ENCODE results near the gene SGPL1. TPM values are rescaled to one million over a fixed set of nuclear protein-coding genes. Genes with fewer than 3 reads are reported as not detected.

SGPL1 gene
- total and polyA plus RNA-seq, 2 of the 8 experiments (the other 6 are each of a cell fraction or from before 2014, with no cell fraction given) = 20.5 to 51.6 TPM

DNA sequence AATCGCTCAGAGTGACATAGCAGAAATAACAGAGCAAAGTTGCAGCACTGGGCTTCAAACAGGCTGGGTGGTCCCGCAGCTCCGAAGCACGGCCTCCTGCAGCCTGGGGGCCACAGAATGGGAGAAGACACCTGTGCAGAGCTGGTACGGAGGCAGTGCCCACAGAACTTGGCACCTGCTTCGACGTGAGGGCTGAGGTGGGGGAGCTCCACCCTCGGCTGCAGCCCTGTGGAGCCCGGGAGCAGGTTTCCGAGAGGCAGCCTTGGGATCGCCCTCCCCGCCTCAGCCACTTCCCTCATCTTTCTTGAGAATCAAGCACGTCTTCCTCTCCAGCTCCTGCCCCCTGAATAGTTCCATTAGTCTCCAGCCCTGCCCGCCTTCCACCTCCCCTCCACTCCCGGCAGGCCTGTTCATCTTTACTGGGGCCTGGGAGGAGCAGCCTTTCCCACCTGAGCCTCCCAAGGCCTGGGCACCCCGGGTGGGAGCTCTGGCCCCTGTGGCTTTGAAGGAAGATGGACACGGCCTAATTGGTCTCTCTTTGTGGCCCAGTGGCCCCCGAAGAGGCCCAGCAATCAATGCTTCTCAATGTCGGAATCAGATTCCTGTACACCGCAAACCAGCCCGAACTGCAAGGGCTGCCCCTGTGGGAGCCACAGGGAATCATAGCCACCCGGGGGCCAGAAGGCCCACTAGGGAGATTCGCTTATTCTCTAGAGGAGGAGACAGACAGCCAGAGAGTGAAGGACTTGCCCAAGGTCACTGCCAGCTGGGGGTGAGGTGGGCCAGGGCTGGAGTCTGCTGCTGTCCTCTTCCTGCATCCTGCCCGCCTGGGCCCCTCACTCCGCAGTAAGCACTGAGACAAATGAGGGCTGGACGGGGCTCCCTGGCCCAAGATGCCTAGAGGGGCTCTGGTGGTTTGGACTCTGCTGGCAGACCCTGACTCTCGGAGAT lies 89.6 kb downstream of the SGPL1 start:
- Histone ChIP-seq H3K79me1 (ENCODE audit: low read depth, low read length) (no peaks in the 10 kb centered on the region), H2BK12ac (ENCODE audit: low read depth, low read length) (peak overlapping the region; percentile 50; the same call in 1 of the 2 replicates), H3K9ac (replicated peaks in 1 of 4; ENCODE audit: extremely low read depth in 1 of 4, low read depth in 3 of 4, low read length in 3 of 4) (no peak overlapping the region), H3K4me2 (ENCODE audit: insufficient read depth in 1 of 2, low read depth in 2 of 2, low read length in 2 of 2) (no peak overlapping the region), H3K4ac (replicated peaks; ENCODE audit: insufficient read length, low read depth, low read length) (no peak overlapping the region), H2AK5ac (ENCODE audit: low read depth, low read length) (no peak overlapping the region), H3K23ac (ENCODE audit: insufficient read length) (no peak overlapping the region), H4K8ac (ENCODE audit: extremely low read depth, insufficient read depth, low read length) (no peak overlapping the region), H3K4me3 (ENCODE audit: extremely low read depth in 1 of 4, insufficient read depth in 2 of 4, low read depth in 3 of 4, low read length in 4 of 4) (no peak overlapping the region), H2BK15ac (ENCODE audit: low read length) (no peak overlapping the region), H2BK120ac (replicated peaks; ENCODE audit: low read depth, low read length) (no peak overlapping the region), H3K9me3 (ENCODE audit: insufficient read depth in 2 of 2, low read depth in 1 of 2, low read length in 1 of 2) (no peaks in the 10 kb centered on the region), H3K18ac (ENCODE audit: extremely low read depth, low read length) (no peak overlapping the region), H3K56ac (replicated peaks; ENCODE audit: insufficient read length, low read depth, low read length) (no peak overlapping the region), H3K4me1 (replicated peaks in 1 of 4; ENCODE audit: control insufficient read depth in 3 of 4, insufficient read depth in 4 of 4, low read length in 3 of 4) (no peaks in the 10 kb centered on the region; a peak in 1 of 7 replicates), H3K79me2 (ENCODE audit: control insufficient read depth in 1 of 2, insufficient read depth in 2 of 2, low read length in 2 of 2) (no peaks in the 10 kb centered on the region), H4K5ac (ENCODE audit: insufficient read length, low read depth, low read length) (no peak overlapping the region), H3K36me3 (ENCODE audit: control insufficient read depth in 2 of 4, insufficient read depth in 4 of 4, low read length in 3 of 4) (no peaks in the 10 kb centered on the region), H2BK5ac (ENCODE audit: low read depth, low read length) (no peak overlapping the region), H3K27ac (ENCODE audit: low read depth, low read length) (no peak overlapping the region), H3K23me2 (ENCODE audit: low read depth, low read length) (peaks cover 5% of the 10 kb centered on the region; the same call in 1 of the 2 replicates), H2BK20ac (ENCODE audit: low read length) (no peak overlapping the region), H3K14ac (ENCODE audit: insufficient read length) (no peak overlapping the region), H2AFZ (ENCODE audit: low read length) (no peak overlapping the region), H3K27me3 (replicated peaks in 1 of 4; ENCODE audit: control insufficient read depth in 3 of 4, extremely low read depth in 1 of 4, insufficient read depth in 3 of 4, low read length in 3 of 4) (no peaks in the 10 kb centered on the region), H4K91ac (replicated peaks; ENCODE audit: insufficient read length, low read length) (no peak overlapping the region), H4K20me1 (replicated peaks in 1 of 2; ENCODE audit: control insufficient read depth in 1 of 2, insufficient read depth in 2 of 2, low read length in 2 of 2) (no peaks in the 10 kb centered on the region)
- CTCF ChIA-PET (ENCODE audit: partially characterized antibody) = interaction anchor here (0.6 to 13.3 kb wide), 11 partner anchors 12 to 380 kb away, joined by 3 to 237 read pairs (median 17); no protein-coding TSS in a partner anchor
- WGBS, 2 experiments (ENCODE audit: extremely low coverage in 1 of 2, insufficient coverage in 1 of 2, insufficient read length in 1 of 2, insufficient replicate concordance in 2 of 2, low coverage in 1 of 2, low lambda C conversion rate in 2 of 2, missing lambda C conversion rate in 1 of 2) = 84% methylated on average over 27 of the region's 27 CpGs; no CpG with 5 or more reads in 1 of the 2 experiments
- DNase-seq (ENCODE audit: low read depth in 1 of 2, low spot score in 2 of 2) (no peak), FAIRE-seq (no peak)
- POLR2A ChIA-PET (ENCODE audit: partially characterized antibody) = interaction anchor here (0.9 kb wide), 1 partner anchor 159 kb away, joined by 3 read pairs; no protein-coding TSS in a partner anchor
- TF ChIP-seq ASH2L (IDR thresholded peaks at IDR 0.05; ENCODE audit: low read length) (no peak), JUND (IDR thresholded peaks at IDR 0.05; ENCODE audit: low read length) (no peak), CREB1 (IDR thresholded peaks at IDR 0.05) (no peak)
